Measurements from ENCODE around the gene ATP6V0E1.
A peak's percentile ranks its signal among the peaks of the same experiment; 100 is the strongest.

Gene ATP6V0E1

GRCh38 chr5:172956936-172957335 lies 26.6 kb upstream of the ATP6V0E1 start:
- DNase-seq: peak; percentile 29

- DNase-seq: no peak
These were observed 26.1 kb upstream of the ATP6V0E1 start for GRCh38 chr5:172957458-172957857.

GRCh38 chr5:172958331-172959046 lies 25.1 kb upstream of the ATP6V0E1 start:
- DNase-seq: peak; percentile 76

- no peak for DNase-seq
These were observed 23.5 kb upstream of the ATP6V0E1 start for GRCh38 chr5:172959824-172960799.

- no peak for DNase-seq
These were observed 13.7 kb upstream of the ATP6V0E1 start for GRCh38 chr5:172969921-172970320.

GRCh38 chr5:172971482-172971881 lies 12.1 kb upstream of the ATP6V0E1 start:
- no peak for DNase-seq

- no peak for DNase-seq
These were observed 11.0 kb upstream of the ATP6V0E1 start for GRCh38 chr5:172972552-172972951.

- DNase-seq: peak; percentile 79
These were observed 10.2 kb upstream of the ATP6V0E1 start for GRCh38 chr5:172973127-172973916.

GRCh38 chr5:172973931-172974330 lies 9.6 kb upstream of the ATP6V0E1 start:
- peak; percentile 63 for DNase-seq

- no peak for DNase-seq
These were observed 8.3 kb upstream of the ATP6V0E1 start for GRCh38 chr5:172975289-172975688.

GRCh38 chr5:172979778-172980177 lies 3.8 kb upstream of the ATP6V0E1 start:
- DNase-seq: peak; percentile 37

GRCh38 chr5:172981931-172982330 lies 1.6 kb upstream of the ATP6V0E1 start:
- no peak for DNase-seq

GRCh38 chr5:172984244-172984953 lies 828 bp downstream of the ATP6V0E1 start:
- DNase-seq: peak; percentile 86

- DNase-seq: no peak
These were observed 2.0 kb downstream of the ATP6V0E1 start for GRCh38 chr5:172985596-172985995.

- DNase-seq: no peak
These were observed 4.7 kb downstream of the ATP6V0E1 start for GRCh38 chr5:172988276-172988675.

- no peak for DNase-seq
These were observed 7.2 kb downstream of the ATP6V0E1 start for GRCh38 chr5:172990776-172991175.

- no peak for DNase-seq
These were observed 10.8 kb downstream of the ATP6V0E1 start for GRCh38 chr5:172994405-172994804.

- DNase-seq: no peak
These were observed 15.9 kb downstream of the ATP6V0E1 start for GRCh38 chr5:172999372-172999973.

GRCh38 chr5:172999974-173000373 lies 16.4 kb downstream of the ATP6V0E1 start:
- no peak for DNase-seq

- DNase-seq: no peak
These were observed 17.8 kb downstream of the ATP6V0E1 start for GRCh38 chr5:173001229-173001841.

GRCh38 chr5:173003360-173003759 lies 19.8 kb downstream of the ATP6V0E1 start:
- DNase-seq: no peak

All from fibroblast of skin of right biceps (primary cell).